GM19043 (cell line): ENCODE measurements around the gene ETV1.

Source experiments
- ATAC-seq: cut with Tn5 transposase; IDR thresholded peaks from one replicate; pipeline ENCODE4 v1.9.1; 2021; ENCODE audit warnings: low read depth; ENCODE audit not compliant: unreplicated experiment

The ETV1 gene

GRCh38 chr7:13886356-13886755, 103.1 kb downstream of the ETV1 start:
- no peak for ATAC-seq

GRCh38 chr7:13882051-13882450, 107.4 kb downstream of the ETV1 start:
- ATAC-seq: no peak

- ATAC-seq: no peak
Measured at GRCh38 chr7:13880789-13881188, 108.7 kb downstream of the ETV1 start.

GRCh38 chr7:13879994-13880686, 109.3 kb downstream of the ETV1 start:
- no peak for ATAC-seq

- ATAC-seq: no peak
Measured at GRCh38 chr7:13879143-13879542, 110.3 kb downstream of the ETV1 start.

GRCh38 chr7:13878154-13878553, 111.3 kb downstream of the ETV1 start:
- ATAC-seq: no peak

GRCh38 chr7:13875496-13876074, 113.9 kb downstream of the ETV1 start:
- no peak for ATAC-seq

GRCh38 chr7:13874783-13875182, 114.7 kb downstream of the ETV1 start:
- ATAC-seq: no peak

GRCh38 chr7:13872709-13873108, 116.8 kb downstream of the ETV1 start:
- ATAC-seq: no peak

GRCh38 chr7:13871008-13871407, 118.5 kb downstream of the ETV1 start:
- no peak for ATAC-seq

- ATAC-seq: no peak
Measured at GRCh38 chr7:13860734-13861133, 128.7 kb downstream of the ETV1 start.

- ATAC-seq: no peak
Measured at GRCh38 chr7:13856012-13856411, 133.5 kb downstream of the ETV1 start.

- ATAC-seq: no peak
Measured at GRCh38 chr7:13852281-13852968, 137.0 kb downstream of the ETV1 start.

- no peak for ATAC-seq
Measured at GRCh38 chr7:13851736-13852135, 137.7 kb downstream of the ETV1 start.

- peak; percentile 95 for ATAC-seq
Measured at GRCh38 chr7:13850185-13850752, 139.2 kb downstream of the ETV1 start.

- ATAC-seq: no peak
Measured at GRCh38 chr7:13849163-13849892, 140.1 kb downstream of the ETV1 start.

GRCh38 chr7:13848681-13849131, 140.8 kb downstream of the ETV1 start:
- no peak for ATAC-seq

- ATAC-seq: no peak
Measured at GRCh38 chr7:13846386-13846785, 143.1 kb downstream of the ETV1 start.

- ATAC-seq: no peak
Measured at GRCh38 chr7:13845601-13846000, 143.9 kb downstream of the ETV1 start.

GRCh38 chr7:13844954-13845353, 144.5 kb downstream of the ETV1 start:
- ATAC-seq: no peak

GRCh38 chr7:13841284-13841683, 148.2 kb downstream of the ETV1 start:
- no peak for ATAC-seq
